HUES48 (cell line): Measurements from ENCODE around the gene SCAP.

Experiments used
- H3K27ac ChIP-seq: one replicate; pipeline ENCODE4 v1.7.0; 2013; ENCODE audit warnings: low read depth, low read length, inconsistent platforms
- H3K27me3 ChIP-seq: 2 replicates; pipeline ENCODE4 v1.6.1; 2013; ENCODE audit warnings: mild to moderate bottlenecking, low read length; ENCODE audit not compliant: control insufficient read depth, insufficient read depth
- H3K36me3 ChIP-seq: 2 replicates; pipeline ENCODE4 v1.6.1; 2013; ENCODE audit warnings: low read length; ENCODE audit not compliant: control insufficient read depth, insufficient read depth
- H3K4me1 ChIP-seq: 2 replicates; pipeline ENCODE4 v1.6.1; 2013; ENCODE audit warnings: mild to moderate bottlenecking, low read length; ENCODE audit not compliant: control insufficient read depth, insufficient read depth
- H3K4me3 ChIP-seq: 2 replicates; pipeline ENCODE4 v1.5.1; 2013; ENCODE audit warnings: mild to moderate bottlenecking, low read depth, low read length
- H3K9ac ChIP-seq: 2 replicates; pipeline ENCODE4 v1.6.1; 2013; ENCODE audit warnings: mild to moderate bottlenecking, low read depth, low read length, moderate library complexity
- H3K9me3 ChIP-seq: 2 replicates; pipeline ENCODE4 v1.6.1; 2013; ENCODE audit warnings: low read length; ENCODE audit not compliant: control insufficient read depth, insufficient read depth

The SCAP gene

GRCh38 chr3:47422743-47423142, 53.0 kb downstream of the SCAP start:
- H3K4me1 ChIP-seq: no peaks in the 10 kb centered on the region
- H3K9me3 ChIP-seq: no peaks in the 10 kb centered on the region
- H3K4me3 ChIP-seq: no peak overlapping the region
- no peaks in the 10 kb centered on the region for H3K27me3 ChIP-seq
- H3K9ac ChIP-seq: no peak overlapping the region
- no peak overlapping the region for H3K27ac ChIP-seq
- H3K36me3 ChIP-seq: peaks cover 61% of the 10 kb centered on the region

DNA sequence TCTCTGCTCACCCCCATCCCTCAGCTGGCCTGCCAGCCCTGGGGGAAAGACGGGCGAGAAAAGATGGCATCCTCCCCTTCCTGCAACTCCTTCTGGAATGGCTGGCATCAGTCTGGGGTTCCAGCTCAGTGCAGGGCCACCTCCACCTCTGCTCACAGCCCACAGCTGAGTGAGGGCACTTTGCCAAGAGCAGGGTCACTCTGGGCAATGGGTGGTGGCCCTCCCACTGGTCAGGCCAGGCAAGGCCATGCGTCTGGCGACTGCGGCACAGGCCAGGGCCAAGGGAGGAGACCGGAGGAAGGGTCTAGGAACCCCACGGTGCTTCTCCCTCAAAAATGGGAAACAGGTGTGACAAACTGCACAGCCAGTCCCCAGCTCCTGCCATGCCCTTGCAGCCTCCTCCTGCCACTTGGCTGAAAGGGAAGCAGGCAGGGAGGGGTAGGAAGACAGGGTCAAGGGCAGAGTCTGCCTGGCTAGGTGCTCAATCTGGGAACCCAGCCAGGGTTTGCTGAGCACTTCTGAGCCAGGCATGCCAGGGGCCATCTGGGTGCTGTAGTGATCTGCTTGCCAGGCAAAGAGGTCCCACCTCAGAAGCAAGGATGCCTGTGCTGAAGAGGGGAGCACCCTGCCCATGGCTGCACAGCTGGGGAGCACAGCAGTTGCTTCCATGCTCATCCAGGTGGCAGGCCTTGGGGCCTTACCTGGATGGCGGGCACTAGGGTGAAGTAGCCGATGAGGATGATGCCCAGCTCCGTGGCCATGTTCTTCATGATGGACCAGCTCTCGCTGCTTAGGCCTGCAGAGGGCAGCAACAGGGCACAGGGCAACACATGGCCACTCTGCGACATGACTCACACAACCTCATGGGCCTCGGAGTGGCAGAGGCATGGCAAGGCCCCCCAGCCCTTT, 53.7 kb downstream of the SCAP start:
- Histone ChIP-seq H3K9me3 (no peaks in the 10 kb centered on the region), H3K27ac (peak overlapping the region; percentile 80)

GRCh38 chr3:47420511-47421484, 54.9 kb downstream of the SCAP start:
- Histone ChIP-seq H3K4me1 (no peaks in the 10 kb centered on the region), H3K36me3 (peaks cover 60% of the 10 kb centered on the region)

More for the DNA sequence above, 53.7 kb downstream of the SCAP start:
- H3K27me3 ChIP-seq: no peaks in the 10 kb centered on the region
- H3K4me1 ChIP-seq: no peaks in the 10 kb centered on the region
- H3K4me3 ChIP-seq: no peak overlapping the region
- no peak overlapping the region for H3K9ac ChIP-seq
- peaks cover 59% of the 10 kb centered on the region for H3K36me3 ChIP-seq

GRCh38 chr3:47420044-47420430, 55.7 kb downstream of the SCAP start:
- Histone ChIP-seq H3K36me3 (peaks cover 60% of the 10 kb centered on the region), H3K4me3 (no peak overlapping the region), H3K9ac (no peak overlapping the region), H3K27me3 (no peaks in the 10 kb centered on the region), H3K4me1 (no peaks in the 10 kb centered on the region), H3K27ac (no peak overlapping the region), H3K9me3 (no peaks in the 10 kb centered on the region)

More at GRCh38 chr3:47420511-47421484, 54.9 kb downstream of the SCAP start:
- no peak overlapping the region for H3K9ac ChIP-seq
- H3K27me3 ChIP-seq: no peaks in the 10 kb centered on the region
- no peaks in the 10 kb centered on the region for H3K9me3 ChIP-seq
- no peak overlapping the region for H3K4me3 ChIP-seq
- peak overlapping the region; percentile 80 for H3K27ac ChIP-seq

DNA sequence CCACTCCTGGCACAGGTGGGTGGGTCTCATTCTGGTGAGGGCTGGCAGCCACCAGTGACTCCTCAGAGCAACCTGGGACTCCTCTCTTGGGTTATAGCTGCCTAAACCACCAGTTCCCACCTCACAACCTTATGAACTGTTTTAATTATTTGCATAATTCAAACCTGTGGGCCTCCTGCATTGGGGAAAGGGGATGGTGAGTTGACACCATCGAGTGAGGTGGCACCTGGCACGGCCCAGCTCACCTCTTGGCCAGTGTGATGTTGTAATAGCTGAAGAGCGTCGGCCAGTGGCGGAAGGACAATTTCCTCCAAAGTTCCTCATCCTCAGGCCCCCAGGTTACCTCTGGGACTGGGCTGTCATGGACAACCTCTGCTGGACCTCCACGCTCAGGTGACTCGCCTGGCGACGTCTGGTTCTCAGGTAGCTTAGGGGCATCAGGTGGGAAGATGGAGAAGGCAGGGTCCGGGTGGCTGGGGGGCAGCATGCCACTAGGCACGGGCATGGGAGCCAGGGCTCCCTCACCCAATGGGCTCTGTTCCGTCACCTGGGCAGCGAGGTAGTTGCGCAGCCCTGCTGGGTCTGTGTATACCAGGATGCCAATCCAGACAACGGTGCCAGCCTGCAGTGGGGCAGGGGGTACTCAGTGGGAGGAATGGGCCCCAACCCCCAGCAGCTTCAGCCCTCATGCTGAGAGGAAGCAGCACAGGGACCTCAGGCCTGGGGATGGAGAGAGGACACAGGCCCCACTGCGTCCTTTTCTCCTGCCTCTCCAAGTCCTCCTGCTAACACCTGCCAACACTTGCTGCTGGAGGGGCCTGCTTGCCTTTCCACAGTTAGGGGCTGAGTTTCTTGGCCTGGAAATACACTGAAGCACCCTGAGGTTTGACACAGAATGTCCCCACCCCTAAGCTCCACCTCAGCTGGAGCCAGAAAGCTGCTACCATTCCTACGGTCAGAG, 56.4 kb downstream of the SCAP start:
- Histone ChIP-seq H3K4me1 (no peaks in the 10 kb centered on the region), H3K9ac (no peak overlapping the region), H3K27ac (no peak overlapping the region), H3K27me3 (no peaks in the 10 kb centered on the region), H3K36me3 (peaks cover 60% of the 10 kb centered on the region), H3K4me3 (no peak overlapping the region), H3K9me3 (no peaks in the 10 kb centered on the region)

GRCh38 chr3:47418167-47419082, 57.3 kb downstream of the SCAP start:
- Histone ChIP-seq H3K9ac (no peak overlapping the region), H3K27ac (no peak overlapping the region), H3K9me3 (no peaks in the 10 kb centered on the region), H3K27me3 (no peaks in the 10 kb centered on the region), H3K36me3 (peaks cover 63% of the 10 kb centered on the region), H3K4me1 (no peaks in the 10 kb centered on the region), H3K4me3 (no peak overlapping the region)

GRCh38 chr3:47416041-47416440, 59.7 kb downstream of the SCAP start:
- Histone ChIP-seq H3K4me1 (no peaks in the 10 kb centered on the region), H3K36me3 (peaks cover 80% of the 10 kb centered on the region), H3K9ac (no peak overlapping the region), H3K9me3 (no peaks in the 10 kb centered on the region), H3K27ac (no peak overlapping the region), H3K27me3 (no peaks in the 10 kb centered on the region), H3K4me3 (no peak overlapping the region)

GRCh38 chr3:47414666-47415587, 60.8 kb downstream of the SCAP start:
- H3K27me3 ChIP-seq: no peaks in the 10 kb centered on the region
- no peak overlapping the region for H3K9ac ChIP-seq
- H3K27ac ChIP-seq: no peak overlapping the region
- no peak overlapping the region for H3K4me3 ChIP-seq
- H3K4me1 ChIP-seq: no peaks in the 10 kb centered on the region
- no peaks in the 10 kb centered on the region for H3K9me3 ChIP-seq
- H3K36me3 ChIP-seq: peaks cover 75% of the 10 kb centered on the region

- Histone ChIP-seq H3K9me3 (no peaks in the 10 kb centered on the region), H3K27me3 (no peaks in the 10 kb centered on the region), H3K36me3 (peaks cover 75% of the 10 kb centered on the region), H3K4me1 (no peaks in the 10 kb centered on the region), H3K27ac (no peak overlapping the region), H3K4me3 (no peak overlapping the region), H3K9ac (no peak overlapping the region)
These were observed 61.6 kb downstream of the SCAP start for GRCh38 chr3:47414161-47414564.
